Measurements from ENCODE around the gene MLPH.
A peak's percentile ranks its signal among the peaks of the same experiment; 100 is the strongest.

MLPH gene

DNA sequence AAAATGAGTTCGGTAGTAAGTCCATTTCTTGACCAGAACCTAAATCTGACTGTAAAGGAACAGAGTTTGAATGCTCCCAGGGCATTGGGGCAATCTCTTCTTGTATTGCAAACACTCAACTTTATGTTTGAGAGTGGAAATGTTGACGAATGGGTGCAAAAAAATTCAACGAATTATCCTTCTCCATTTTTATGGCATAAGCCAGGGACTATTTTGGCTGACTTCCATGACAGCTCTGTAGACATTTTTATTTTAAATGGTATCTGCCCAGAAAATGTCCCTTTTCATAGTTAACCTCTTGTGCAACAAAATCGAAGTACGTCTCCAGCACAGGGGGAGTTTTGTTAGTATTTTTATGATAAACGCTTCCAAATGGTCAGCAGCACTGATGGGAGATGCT lies 3.7 kb downstream of the MLPH start:
- no peak for DNase-seq (ENCODE audit: low spot score)
- H3K27me3 Mint-ChIP-seq (ENCODE audit: low read depth): peaks cover 30% of the 10 kb centered on the region
- no peaks in the 10 kb centered on the region for H3K36me3 Mint-ChIP-seq (ENCODE audit: low read depth)
- H3K27ac Mint-ChIP-seq: no peak overlapping the region
- no peak overlapping the region for H3K4me3 Mint-ChIP-seq
- H3K4me1 Mint-ChIP-seq (ENCODE audit: low read depth): no peaks in the 10 kb centered on the region
- peaks cover 24% of the 10 kb centered on the region for H3K9me3 Mint-ChIP-seq

DNA sequence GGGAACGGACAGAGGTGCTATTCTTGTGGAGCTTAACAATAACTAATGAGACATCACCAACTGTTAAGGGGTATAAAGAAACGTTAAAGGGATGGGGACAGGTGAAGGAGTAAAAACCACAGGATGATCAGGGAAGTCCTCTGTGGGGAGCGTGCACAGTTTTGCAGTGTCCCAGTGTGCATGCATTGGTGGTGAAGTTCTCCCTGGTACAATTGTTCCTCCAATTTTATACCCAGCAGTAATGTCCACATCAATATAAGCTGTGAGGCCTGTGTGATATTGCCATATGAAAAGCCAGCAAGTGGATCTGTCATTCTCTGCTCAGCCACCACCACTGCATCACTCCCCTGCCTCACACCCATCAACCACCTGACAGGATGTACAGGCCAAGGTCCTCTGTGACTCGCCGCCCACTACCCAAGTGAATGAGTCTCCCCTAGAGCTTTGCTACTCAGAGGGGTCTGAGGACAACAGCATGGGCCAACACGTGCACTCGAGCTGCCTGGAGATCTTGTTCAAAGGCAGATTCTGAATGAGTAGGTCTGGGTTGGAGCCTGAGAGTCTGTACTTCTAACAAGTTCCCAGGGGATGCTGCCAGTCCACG lies 4.6 kb downstream of the MLPH start:
- Mint-ChIP-seq H3K9me3 (peaks cover 24% of the 10 kb centered on the region), H3K4me3 (no peak overlapping the region), H3K27ac (no peak overlapping the region), H3K36me3 (ENCODE audit: low read depth) (no peaks in the 10 kb centered on the region), H3K4me1 (ENCODE audit: low read depth) (no peaks in the 10 kb centered on the region), H3K27me3 (ENCODE audit: low read depth) (peaks cover 21% of the 10 kb centered on the region)
- DNase-seq (ENCODE audit: low spot score): no peak

DNA sequence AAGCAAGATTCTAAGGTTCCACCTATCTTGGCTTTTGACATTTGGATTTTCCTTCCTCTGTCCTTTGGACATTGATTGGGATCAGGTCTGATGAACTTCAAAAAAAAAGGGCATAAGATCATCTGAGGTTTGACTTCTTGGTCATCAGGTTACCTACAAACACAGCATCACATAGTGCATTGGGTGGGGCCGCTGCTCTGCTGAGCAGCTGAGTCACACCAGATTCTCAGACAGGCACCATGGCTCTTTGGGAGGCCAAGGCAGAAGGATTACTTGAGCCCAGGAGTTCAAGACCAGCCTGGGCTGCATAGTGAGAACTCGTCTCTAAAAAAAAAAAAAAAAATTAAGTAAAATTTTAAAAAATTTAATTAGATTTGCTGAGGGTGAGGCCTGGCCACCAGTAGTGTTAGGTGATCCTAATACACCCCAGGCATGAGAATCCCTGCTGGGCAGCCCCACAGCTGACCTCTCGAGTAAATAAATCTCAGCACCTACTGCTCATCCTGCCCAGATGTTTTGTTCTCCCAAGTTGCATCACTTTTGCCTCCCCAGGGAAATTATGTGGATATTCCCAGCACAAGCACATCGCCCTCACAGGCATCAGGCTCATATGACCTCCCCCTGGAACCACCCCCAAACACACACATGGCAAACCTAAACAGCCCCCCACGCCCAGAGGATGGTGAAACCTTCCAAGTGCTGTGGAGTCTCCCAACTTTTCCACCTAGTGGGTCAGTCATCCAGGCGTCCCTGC lies 5.3 kb downstream of the MLPH start:
- Mint-ChIP-seq H3K27me3 (ENCODE audit: low read depth) (peaks cover 18% of the 10 kb centered on the region), H3K27ac (no peak overlapping the region), H3K9me3 (peaks cover 24% of the 10 kb centered on the region), H3K4me3 (no peak overlapping the region), H3K36me3 (ENCODE audit: low read depth) (no peaks in the 10 kb centered on the region), H3K4me1 (ENCODE audit: low read depth) (no peaks in the 10 kb centered on the region)
- DNase-seq (ENCODE audit: low spot score): no peak

DNA sequence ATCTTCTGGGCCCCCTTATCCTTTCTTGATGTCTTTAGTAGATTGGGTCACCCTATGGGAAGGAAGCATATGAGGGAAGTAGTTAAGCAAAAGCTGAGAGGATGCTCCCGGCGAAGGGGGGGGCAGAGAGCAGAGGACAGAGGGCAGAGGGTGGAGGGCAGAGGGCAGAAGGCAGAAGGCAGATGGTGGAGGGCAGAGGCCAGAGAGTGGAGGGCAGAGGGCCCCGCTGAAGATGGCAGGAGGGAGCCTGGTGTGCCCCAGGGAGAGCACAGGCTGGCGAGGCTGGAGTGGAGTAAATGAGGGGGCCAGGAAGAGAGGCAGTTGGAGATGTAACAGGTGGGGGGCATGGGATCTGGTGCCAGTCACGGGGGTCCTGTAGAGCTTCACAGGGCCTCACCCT lies 7.0 kb downstream of the MLPH start:
- H3K4me3 Mint-ChIP-seq: no peak overlapping the region
- H3K4me1 Mint-ChIP-seq (ENCODE audit: low read depth): no peaks in the 10 kb centered on the region
- no peak for DNase-seq (ENCODE audit: low spot score)
- H3K36me3 Mint-ChIP-seq (ENCODE audit: low read depth): no peaks in the 10 kb centered on the region
- H3K27me3 Mint-ChIP-seq (ENCODE audit: low read depth): peaks cover 5% of the 10 kb centered on the region
- H3K9me3 Mint-ChIP-seq: peaks cover 24% of the 10 kb centered on the region
- H3K27ac Mint-ChIP-seq: no peak overlapping the region

DNA sequence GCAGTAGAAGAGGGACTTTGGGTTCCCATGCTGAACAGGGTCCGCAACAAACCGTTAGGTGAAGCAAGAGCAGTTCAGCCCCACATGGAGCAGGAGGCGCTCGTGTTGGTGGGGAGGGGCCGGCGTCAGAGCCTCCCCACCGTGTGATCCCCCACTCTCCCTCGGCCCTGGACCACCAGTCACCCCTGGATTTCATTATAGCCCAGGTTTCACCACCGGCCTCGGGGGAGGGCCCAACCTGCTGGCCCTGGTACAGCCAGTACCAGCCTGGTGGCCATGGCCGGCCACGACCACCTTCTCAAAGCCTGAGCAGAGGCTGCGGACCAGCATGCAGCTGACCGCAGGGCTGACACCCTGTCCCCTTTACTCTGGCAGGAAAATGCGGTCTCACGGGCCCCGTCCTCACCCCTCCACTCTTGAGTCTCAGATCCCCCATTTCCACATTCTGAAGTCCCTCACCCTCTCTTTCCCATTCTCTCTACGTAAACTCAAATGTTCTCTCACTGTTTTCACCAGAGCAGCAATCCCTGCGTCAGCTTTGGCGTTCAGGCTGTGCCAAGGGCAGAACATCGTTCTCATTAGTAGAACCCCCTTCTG lies 8.6 kb downstream of the MLPH start:
- Mint-ChIP-seq H3K36me3 (ENCODE audit: low read depth) (no peaks in the 10 kb centered on the region), H3K4me1 (ENCODE audit: low read depth) (no peaks in the 10 kb centered on the region), H3K9me3 (peaks cover 22% of the 10 kb centered on the region), H3K27ac (no peak overlapping the region), H3K4me3 (no peak overlapping the region), H3K27me3 (ENCODE audit: low read depth) (no peaks in the 10 kb centered on the region)
- no peak for DNase-seq (ENCODE audit: low spot score)

DNA sequence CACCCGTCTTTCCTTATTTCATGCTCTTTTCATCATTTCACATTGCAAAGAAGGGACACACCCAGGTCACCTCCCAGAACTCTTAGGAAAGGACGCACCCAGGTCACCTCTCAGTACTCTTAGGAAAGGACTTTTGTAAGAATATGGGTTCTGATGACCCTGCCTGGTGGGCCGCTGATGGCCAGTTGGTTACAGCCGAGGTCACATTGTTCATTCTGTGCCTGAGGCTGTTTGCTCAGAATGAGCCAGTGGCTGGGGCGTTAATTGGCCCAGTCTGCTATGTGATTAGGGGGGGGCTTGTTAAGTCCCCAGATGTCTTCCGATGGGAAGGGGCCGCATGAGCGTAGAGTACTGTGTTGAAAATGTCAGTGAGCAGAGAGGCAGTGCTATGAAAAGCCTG lies 9.4 kb downstream of the MLPH start:
- H3K9me3 Mint-ChIP-seq: peaks cover 14% of the 10 kb centered on the region
- H3K4me3 Mint-ChIP-seq: no peak overlapping the region
- no peaks in the 10 kb centered on the region for H3K36me3 Mint-ChIP-seq (ENCODE audit: low read depth)
- no peak for DNase-seq (ENCODE audit: low spot score)
- no peak overlapping the region for H3K27ac Mint-ChIP-seq
- peaks cover 5% of the 10 kb centered on the region for H3K4me1 Mint-ChIP-seq (ENCODE audit: low read depth)
- H3K27me3 Mint-ChIP-seq (ENCODE audit: low read depth): peaks cover 4% of the 10 kb centered on the region

DNA sequence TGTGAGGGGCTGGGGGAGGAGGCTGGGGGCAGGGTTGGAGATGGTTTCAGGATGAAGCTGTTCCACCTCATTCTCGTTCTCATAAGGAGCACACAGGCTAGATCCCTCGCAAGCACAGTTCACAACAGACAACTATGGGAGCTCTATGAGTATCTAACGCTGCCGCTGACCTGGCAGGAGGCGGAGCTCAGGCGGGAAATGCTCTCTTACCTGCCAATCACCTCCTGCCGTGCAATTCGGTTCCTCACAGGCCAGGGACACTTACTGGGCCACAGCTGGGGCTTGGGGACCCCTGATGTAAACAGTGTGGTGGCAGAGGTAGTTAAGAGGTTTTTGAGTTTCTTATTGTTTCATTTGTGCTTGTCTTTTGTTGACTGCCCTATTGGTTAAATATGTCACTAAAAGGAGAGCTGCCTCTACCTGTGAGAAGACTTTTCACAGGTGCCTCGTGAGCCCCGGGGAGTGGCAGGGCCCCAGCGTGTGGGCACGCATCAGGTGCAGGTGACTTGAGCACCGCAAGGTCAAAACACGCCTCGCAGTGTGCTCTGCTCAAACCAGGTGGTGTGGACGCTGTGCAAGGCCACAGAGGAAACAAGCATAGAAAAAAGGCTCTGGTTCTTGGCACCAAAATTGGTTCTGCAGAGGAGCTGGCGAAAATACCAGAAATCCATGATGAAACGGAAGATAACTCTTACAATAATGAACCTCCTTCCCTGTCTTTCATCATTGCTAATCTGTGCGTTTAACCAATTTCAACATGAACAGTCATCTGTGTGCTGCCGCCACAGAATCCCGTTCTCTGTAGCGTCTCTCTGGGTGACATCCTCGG lies 10.2 kb downstream of the MLPH start:
- H3K36me3 Mint-ChIP-seq (ENCODE audit: low read depth): no peaks in the 10 kb centered on the region
- no peak overlapping the region for H3K4me3 Mint-ChIP-seq
- peaks cover 5% of the 10 kb centered on the region for H3K4me1 Mint-ChIP-seq (ENCODE audit: low read depth)
- peaks cover 4% of the 10 kb centered on the region for H3K27me3 Mint-ChIP-seq (ENCODE audit: low read depth)
- no peak for DNase-seq (ENCODE audit: low spot score)
- no peak overlapping the region for H3K27ac Mint-ChIP-seq
- H3K9me3 Mint-ChIP-seq: peaks cover 6% of the 10 kb centered on the region

DNA sequence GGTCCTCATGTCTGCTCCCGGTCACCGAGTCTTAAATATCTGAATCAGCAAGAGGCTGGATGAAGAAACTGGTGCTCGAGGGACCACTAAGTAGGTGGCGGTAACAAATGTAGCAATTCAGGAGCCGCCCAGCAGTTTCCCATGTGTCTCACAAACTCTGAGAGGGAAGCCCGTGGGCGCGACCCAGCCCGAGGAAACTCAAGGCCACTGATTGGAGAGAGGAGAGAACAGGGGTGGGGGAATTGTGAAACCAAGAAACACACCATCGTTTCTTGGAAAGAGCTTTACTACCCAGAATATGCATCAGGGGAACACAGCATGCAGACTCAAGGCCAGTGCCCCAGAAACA lies 10.8 kb downstream of the MLPH start:
- H3K4me3 Mint-ChIP-seq: no peak overlapping the region

DNA sequence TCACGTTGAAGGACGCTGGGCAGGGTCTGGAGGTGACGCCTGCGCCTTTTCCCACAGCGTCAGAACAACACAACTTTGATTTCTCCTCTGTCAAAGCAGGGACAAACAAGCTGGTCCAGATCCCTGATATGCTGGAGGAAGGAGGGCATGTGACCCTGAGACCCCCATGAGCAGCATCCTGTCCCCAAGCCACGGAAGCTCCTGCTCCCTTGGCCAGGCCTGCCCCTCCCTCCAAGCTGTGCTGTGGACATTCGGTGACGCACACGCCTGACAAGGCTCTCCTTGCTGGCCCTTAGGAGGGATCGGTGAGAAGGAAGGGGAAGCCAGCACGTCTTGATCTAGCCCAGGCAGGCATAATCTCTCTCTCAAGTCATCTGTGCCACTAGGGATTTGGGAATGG lies 11.3 kb downstream of the MLPH start:
- no peaks in the 10 kb centered on the region for H3K9me3 Mint-ChIP-seq
- peaks cover 4% of the 10 kb centered on the region for H3K27me3 Mint-ChIP-seq (ENCODE audit: low read depth)
- no peaks in the 10 kb centered on the region for H3K36me3 Mint-ChIP-seq (ENCODE audit: low read depth)
- H3K4me1 Mint-ChIP-seq (ENCODE audit: low read depth): peaks cover 5% of the 10 kb centered on the region
- no peak for DNase-seq (ENCODE audit: low spot score)
- H3K27ac Mint-ChIP-seq: no peak overlapping the region
- H3K4me3 Mint-ChIP-seq: no peak overlapping the region

More for the DNA sequence above, 10.8 kb downstream of the MLPH start:
- DNase-seq (ENCODE audit: low spot score): no peak
- Mint-ChIP-seq H3K27me3 (ENCODE audit: low read depth) (peaks cover 4% of the 10 kb centered on the region), H3K9me3 (peaks cover 2% of the 10 kb centered on the region), H3K36me3 (ENCODE audit: low read depth) (no peaks in the 10 kb centered on the region), H3K4me1 (ENCODE audit: low read depth) (peaks cover 5% of the 10 kb centered on the region), H3K27ac (no peak overlapping the region)

DNA sequence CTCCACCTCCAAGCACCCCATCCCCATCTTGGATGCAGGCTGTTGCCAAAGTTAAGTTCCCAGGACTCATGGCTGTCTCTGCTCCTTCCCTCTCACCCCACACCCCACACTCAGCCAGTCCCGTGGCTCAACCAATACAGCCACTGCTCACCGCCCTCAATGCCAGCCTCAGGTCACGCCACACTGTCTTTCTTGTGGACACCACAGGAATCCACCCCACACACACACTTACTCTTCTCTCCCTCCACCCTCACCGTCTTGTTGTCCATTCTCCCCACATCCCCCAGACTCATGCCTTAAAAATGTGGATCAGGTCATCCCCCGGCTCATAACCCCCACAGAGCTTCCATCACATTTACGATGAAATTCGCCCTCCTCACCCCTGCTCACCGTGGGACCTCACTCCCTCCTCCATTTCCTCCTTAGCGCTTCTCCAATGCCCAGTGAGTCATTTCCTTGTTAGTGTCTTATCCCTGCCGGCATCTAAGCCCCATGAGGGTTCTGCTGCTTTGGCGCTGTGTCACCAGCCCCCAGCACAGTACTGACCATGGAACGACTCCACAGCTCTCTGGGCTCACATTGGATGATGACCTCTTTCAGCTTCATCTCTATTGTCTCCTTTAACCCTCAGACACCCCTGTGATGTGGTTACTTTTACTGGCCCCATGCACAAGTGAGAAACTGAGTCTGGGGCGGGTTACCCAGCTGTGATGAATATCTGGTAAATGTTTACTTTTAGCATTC lies 13.8 kb downstream of the MLPH start:
- H3K27me3 Mint-ChIP-seq (ENCODE audit: low read depth): peaks cover 4% of the 10 kb centered on the region
- no peaks in the 10 kb centered on the region for H3K36me3 Mint-ChIP-seq (ENCODE audit: low read depth)
- H3K4me1 Mint-ChIP-seq (ENCODE audit: low read depth): peaks cover 5% of the 10 kb centered on the region
- H3K4me3 Mint-ChIP-seq: no peak overlapping the region
- no peaks in the 10 kb centered on the region for H3K9me3 Mint-ChIP-seq
- H3K27ac Mint-ChIP-seq: no peak overlapping the region
- peak; percentile 10 for DNase-seq (ENCODE audit: low spot score)

DNA sequence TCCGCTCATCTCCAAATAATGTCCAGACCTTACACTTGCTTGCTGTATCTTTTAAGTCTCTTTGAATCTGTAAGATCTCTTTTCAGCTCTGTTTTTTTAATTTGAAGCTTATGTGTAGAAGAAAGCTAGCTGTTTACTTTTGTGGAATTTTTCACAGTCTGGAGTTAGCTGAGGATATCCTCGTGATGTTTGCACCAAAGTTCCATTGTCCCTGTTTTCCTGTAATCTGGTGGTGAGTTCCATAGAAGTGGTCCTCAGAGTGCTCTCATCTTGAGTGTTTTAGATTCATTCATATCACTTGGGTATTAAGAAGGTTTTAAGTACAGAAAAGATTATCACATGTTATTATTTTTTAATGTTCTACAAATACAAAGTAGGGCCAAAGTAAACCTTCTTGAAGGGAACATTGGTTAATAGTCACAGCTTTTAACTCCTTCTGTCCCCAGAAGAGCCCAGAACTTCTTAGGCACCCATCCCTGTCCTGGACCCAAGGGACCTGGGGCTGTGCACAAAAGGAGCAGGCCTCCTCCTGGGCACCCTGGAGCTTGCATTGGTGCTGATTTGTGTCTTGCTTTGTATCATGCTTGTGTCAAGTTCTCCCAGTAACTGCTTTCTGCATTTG lies 15.0 kb downstream of the MLPH start:
- no peak overlapping the region for H3K27ac Mint-ChIP-seq
- peaks cover 7% of the 10 kb centered on the region for H3K27me3 Mint-ChIP-seq (ENCODE audit: low read depth)
- no peak for DNase-seq (ENCODE audit: low spot score)
- no peak overlapping the region for H3K4me3 Mint-ChIP-seq
- H3K36me3 Mint-ChIP-seq (ENCODE audit: low read depth): no peaks in the 10 kb centered on the region
- H3K9me3 Mint-ChIP-seq: no peaks in the 10 kb centered on the region
- H3K4me1 Mint-ChIP-seq (ENCODE audit: low read depth): peaks cover 5% of the 10 kb centered on the region

DNA sequence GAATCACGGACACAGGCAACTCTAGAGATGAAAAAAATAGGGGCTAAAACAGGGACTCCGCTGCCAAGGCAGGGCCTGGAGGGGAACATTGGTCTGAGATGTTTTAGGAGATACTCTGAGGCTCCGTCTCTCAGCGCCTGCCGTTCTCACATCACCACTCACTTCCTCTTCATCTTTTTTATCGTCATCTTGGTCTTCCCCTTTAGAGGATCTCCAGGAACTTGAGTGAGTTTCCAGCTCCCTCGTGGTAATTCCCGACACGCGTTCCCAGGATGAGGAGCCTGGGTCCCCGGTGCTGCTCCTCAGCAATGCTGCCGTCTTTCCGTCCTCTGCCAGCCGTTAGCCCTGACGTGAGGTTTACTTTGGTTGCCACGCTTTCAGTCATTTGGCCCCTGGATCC lies 16.1 kb downstream of the MLPH start:
- DNase-seq (ENCODE audit: low spot score): no peak
- Mint-ChIP-seq H3K27me3 (ENCODE audit: low read depth) (peaks cover 12% of the 10 kb centered on the region), H3K4me1 (ENCODE audit: low read depth) (peaks cover 5% of the 10 kb centered on the region), H3K36me3 (ENCODE audit: low read depth) (no peaks in the 10 kb centered on the region), H3K27ac (no peak overlapping the region), H3K9me3 (no peaks in the 10 kb centered on the region), H3K4me3 (no peak overlapping the region)

DNA sequence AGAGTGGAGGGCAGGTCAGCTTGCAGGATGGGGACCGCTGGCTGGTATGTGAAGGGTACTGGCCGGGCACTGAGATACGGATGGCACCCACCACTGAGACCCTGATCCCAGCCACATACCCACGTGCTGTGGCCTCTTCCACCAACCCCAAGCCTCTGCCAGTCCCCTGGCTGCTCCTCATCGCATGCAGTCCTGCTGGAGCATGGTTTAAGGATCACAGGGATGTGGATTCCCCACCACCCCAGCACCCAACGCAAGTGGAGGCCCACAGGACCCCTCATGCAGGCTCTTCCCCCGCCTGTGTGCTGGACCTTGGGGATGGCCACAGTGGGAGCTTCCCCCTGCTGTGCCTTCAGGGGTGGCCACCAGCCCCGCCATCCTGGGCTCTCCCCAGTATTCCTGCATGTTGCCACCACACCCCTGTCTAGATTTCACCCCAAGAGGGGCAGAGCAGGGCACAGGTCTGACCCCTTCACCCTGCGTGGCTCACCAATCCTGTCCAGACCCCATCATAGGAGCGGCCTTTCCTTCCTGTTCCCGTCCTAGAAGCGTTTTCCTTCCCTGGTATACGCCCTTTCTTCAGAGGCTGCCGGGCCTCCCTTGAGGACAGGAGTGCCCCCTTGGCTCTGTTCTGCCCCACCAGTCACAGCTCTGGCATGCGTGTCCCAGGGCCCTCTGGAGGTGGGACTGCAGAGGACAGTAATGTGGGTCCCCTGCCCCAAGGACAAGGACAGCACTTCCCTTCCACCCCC lies 18.3 kb downstream of the MLPH start:
- no peaks in the 10 kb centered on the region for H3K36me3 Mint-ChIP-seq (ENCODE audit: low read depth)
- H3K4me1 Mint-ChIP-seq (ENCODE audit: low read depth): peaks cover 5% of the 10 kb centered on the region
- no peaks in the 10 kb centered on the region for H3K9me3 Mint-ChIP-seq
- no peak overlapping the region for H3K27ac Mint-ChIP-seq
- no peak overlapping the region for H3K4me3 Mint-ChIP-seq
- H3K27me3 Mint-ChIP-seq (ENCODE audit: low read depth): peaks cover 17% of the 10 kb centered on the region
- no peak for DNase-seq (ENCODE audit: low spot score)

Data from T-helper 2 cell treated with Interferon-gamma antibody and Interleukin-4, amounts not matched to agents 5 μg/mL and 100 μg/mL, for 36 hours (primary cell).